Measurements from ENCODE around the gene AP4S1. TPM values are rescaled to one million over a fixed set of nuclear protein-coding genes. Genes with fewer than 3 reads are reported as not detected.

Gene AP4S1
- total and polyA plus RNA-seq, 3 donors from 2014 or later, result 18.9 to 41.8 (median 21.5) TPM

- DNase-seq, result no peak
- TF ChIP-seq, protein P1, sequence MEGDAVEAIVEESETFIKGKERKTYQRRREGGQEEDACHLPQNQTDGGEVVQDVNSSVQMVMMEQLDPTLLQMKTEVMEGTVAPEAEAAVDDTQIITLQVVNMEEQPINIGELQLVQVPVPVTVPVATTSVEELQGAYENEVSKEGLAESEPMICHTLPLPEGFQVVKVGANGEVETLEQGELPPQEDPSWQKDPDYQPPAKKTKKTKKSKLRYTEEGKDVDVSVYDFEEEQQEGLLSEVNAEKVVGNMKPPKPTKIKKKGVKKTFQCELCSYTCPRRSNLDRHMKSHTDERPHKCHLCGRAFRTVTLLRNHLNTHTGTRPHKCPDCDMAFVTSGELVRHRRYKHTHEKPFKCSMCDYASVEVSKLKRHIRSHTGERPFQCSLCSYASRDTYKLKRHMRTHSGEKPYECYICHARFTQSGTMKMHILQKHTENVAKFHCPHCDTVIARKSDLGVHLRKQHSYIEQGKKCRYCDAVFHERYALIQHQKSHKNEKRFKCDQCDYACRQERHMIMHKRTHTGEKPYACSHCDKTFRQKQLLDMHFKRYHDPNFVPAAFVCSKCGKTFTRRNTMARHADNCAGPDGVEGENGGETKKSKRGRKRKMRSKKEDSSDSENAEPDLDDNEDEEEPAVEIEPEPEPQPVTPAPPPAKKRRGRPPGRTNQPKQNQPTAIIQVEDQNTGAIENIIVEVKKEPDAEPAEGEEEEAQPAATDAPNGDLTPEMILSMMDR (IDR thresholded peaks at IDR 0.05), result no peak
- no peak for TF ChIP-seq POLR2A (IDR thresholded peaks at IDR 0.05)
Observed at GRCh38 chr14:31010935-31011334, 14.5 kb upstream of the AP4S1 start.

GRCh38 chr14:31013841-31014240 is 11.6 kb upstream of the AP4S1 start:
- DNase-seq, result no peak
- no peak overlapping the region for H3K27ac ChIP-seq
- no peaks in the 10 kb centered on the region for H3K27me3 ChIP-seq
- no peaks in the 10 kb centered on the region for H3K9me3 ChIP-seq
- no peaks in the 10 kb centered on the region for H3K36me3 ChIP-seq (ENCODE audit: low read depth, missing control alignments)
- WGBS, 2 donors, result 84 to 87% methylated on average over 4 of the region's 4 CpGs
- H3K4me3 ChIP-seq, result no peak overlapping the region
- TF ChIP-seq POLR2A (IDR thresholded peaks at IDR 0.05), result no peak
- TF ChIP-seq, protein P1 (IDR thresholded peaks at IDR 0.05), result no peak
- no peaks in the 10 kb centered on the region for H3K4me1 ChIP-seq
- intact Hi-C loops (cut with DNase I; ENCODE audit: low total_unique reads), result no loop called here

More at GRCh38 chr14:31010935-31011334, 14.5 kb upstream of the AP4S1 start:
- H3K9me3 ChIP-seq, result no peaks in the 10 kb centered on the region
- H3K36me3 ChIP-seq (ENCODE audit: low read depth, missing control alignments), result no peaks in the 10 kb centered on the region
- H3K4me3 ChIP-seq, result no peak overlapping the region
- intact Hi-C loops (cut with DNase I; ENCODE audit: low total_unique reads), result no loop called here
- no peak overlapping the region for H3K27ac ChIP-seq
- no peaks in the 10 kb centered on the region for H3K4me1 ChIP-seq
- no peaks in the 10 kb centered on the region for H3K27me3 ChIP-seq
- 81 to 85% methylated on average over 3 of the region's 3 CpGs for WGBS, 2 donors

DNA sequence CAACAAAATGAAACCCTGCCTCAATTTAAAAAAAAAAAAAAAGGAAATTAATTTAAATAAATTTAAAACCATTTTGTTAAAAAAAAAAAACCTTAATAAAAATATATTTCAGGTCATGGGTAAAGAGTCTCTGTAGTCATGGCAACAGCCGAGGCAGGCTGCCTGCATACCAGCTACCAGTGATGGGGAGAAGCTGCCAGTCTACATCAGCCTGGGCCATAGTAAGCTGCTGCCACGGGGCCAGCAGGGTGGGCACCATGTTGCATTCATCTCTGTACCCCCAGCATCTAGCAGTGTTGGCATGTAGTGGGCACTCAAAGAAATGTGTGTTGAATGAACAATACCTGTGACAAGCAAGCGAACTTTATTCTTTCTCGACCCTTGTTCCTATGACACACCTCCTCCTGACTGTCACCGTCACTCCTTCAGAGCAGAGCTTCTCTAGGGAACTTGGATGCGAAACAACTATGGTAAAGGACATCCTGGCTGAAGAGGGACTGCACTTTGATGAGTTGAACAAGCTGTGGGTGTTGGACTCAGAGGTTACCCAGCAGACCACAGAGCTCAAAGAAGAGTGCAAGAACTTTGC is 7.3 kb upstream of the AP4S1 start:
- TF ChIP-seq POLR2A (IDR thresholded peaks at IDR 0.05), result no peak
- TF ChIP-seq, protein P1 (IDR thresholded peaks at IDR 0.05), result no peak
- no peaks in the 10 kb centered on the region for H3K27me3 ChIP-seq
- no peak overlapping the region for H3K27ac ChIP-seq
- H3K36me3 ChIP-seq (ENCODE audit: low read depth, missing control alignments), result no peaks in the 10 kb centered on the region
- DNase-seq, result no peak
- 86 to 96% methylated on average over 6 of the region's 6 CpGs for WGBS, 2 donors
- H3K4me1 ChIP-seq, result no peaks in the 10 kb centered on the region
- intact Hi-C loops (cut with DNase I; ENCODE audit: low total_unique reads), result no loop called here
- no peaks in the 10 kb centered on the region for H3K9me3 ChIP-seq
- H3K4me3 ChIP-seq, result no peak overlapping the region

DNA sequence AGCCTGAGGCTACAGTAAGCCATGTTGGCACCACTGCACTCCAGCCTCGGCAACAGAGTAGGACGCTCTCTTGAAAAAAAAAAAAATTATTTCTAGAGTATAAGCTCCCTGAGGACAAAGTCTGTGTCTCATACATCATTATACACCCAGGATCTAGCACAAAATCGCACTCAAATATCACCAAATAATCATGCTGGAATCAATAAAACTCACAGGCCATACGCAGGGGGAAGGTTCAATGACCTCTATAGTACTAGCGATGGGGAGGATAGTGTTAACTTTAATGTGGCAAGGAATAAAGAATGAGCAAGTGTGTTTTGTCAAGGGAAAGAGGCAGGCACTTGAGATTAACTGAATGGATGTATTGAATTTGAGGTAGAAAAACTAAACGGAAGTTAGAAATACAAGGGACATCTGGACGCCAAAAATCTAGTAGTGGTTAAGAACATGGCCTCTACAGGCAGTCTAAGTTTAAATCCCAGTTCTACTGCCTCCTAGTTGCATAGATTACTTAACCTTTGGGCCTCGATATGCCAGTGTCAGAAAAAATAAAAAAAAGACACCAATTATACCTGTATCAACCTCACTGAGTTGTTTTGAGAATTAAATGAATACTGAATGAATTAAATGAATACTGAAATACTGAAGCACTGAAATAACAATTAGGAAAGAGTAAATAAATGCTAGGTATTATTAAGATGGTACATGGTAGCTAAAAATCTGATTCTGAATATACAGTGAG is 4.4 kb upstream of the AP4S1 start:
- Histone ChIP-seq H3K9me3 (no peaks in the 10 kb centered on the region), H3K4me1 (peaks cover 13% of the 10 kb centered on the region), H3K36me3 (ENCODE audit: low read depth, missing control alignments) (no peaks in the 10 kb centered on the region), H3K27me3 (no peaks in the 10 kb centered on the region), H3K4me3 (no peak overlapping the region), H3K27ac (peak overlapping the region in 1 of 2 donors; percentile 6)
- no peak for TF ChIP-seq POLR2A (IDR thresholded peaks at IDR 0.05)
- TF ChIP-seq, protein P1 (IDR thresholded peaks at IDR 0.05), result no peak
- no peak for DNase-seq
- 88 to 92% methylated on average over 8 of the region's 8 CpGs for WGBS, 2 donors
- intact Hi-C loops (cut with DNase I; ENCODE audit: low total_unique reads), result no loop called here

Measured in testis (tissue), 3 donors.